OCI-LY1 (cell line): ENCODE measurements around the gene AQP1.

Experiments
- H2AFZ ChIP-seq: fragments of 200-600 bp; sonication (generic), shearing (Covaris generic); 2 replicates; pipeline ENCODE4 v1.6.0; 2014; ENCODE audit warnings: antibody characterized with exemption, mild to moderate bottlenecking, low read length
- H3F3A ChIP-seq: fragments of 200-600 bp; sonication (generic), shearing (Covaris generic); 2 replicates; pipeline ENCODE4 v1.6.0; 2014; ENCODE audit warnings: mild to moderate bottlenecking, antibody characterized with exemption, low read length, moderate library complexity; ENCODE audit not compliant: insufficient read depth
- H3K27ac ChIP-seq: fragments of 200-600 bp; sonication (generic); 2 replicates; pipeline ENCODE4 v1.5.1; 2014; ENCODE audit warnings: low read length, mixed run types, mild to moderate bottlenecking, low read depth; ENCODE audit not compliant: poor library complexity, severe bottlenecking
- H3K27me3 ChIP-seq: fragments of 200-600 bp; sonication (generic); 2 replicates; pipeline ENCODE4 v1.6.0; 2014; ENCODE audit warnings: antibody characterized with exemption, mild to moderate bottlenecking, low read length, moderate library complexity; ENCODE audit not compliant: insufficient read depth
- H3K36me3 ChIP-seq: fragments of 200-600 bp; sonication (generic); 2 replicates; pipeline ENCODE4 v1.6.1; 2014; ENCODE audit warnings: mild to moderate bottlenecking, antibody characterized with exemption, low read length, moderate library complexity, mixed read lengths; ENCODE audit not compliant: insufficient read depth
- H3K4me1 ChIP-seq: fragments of 200-600 bp; sonication (generic); 2 replicates; pipeline ENCODE4 v1.5.1; 2014; ENCODE audit warnings: mild to moderate bottlenecking, low read length, moderate library complexity; ENCODE audit not compliant: insufficient read depth, severe bottlenecking
- H3K4me2 ChIP-seq: fragments of 200-600 bp; sonication (generic), shearing (Covaris generic); 2 replicates; pipeline ENCODE4 v1.6.1; 2014; ENCODE audit warnings: low read length
- H3K4me3 ChIP-seq: fragments of 200-600 bp; sonication (generic); 2 replicates; pipeline ENCODE4 v1.5.1; 2014; ENCODE audit warnings: low read length, low read depth, mild to moderate bottlenecking, mixed read lengths; ENCODE audit not compliant: poor library complexity, severe bottlenecking
- H3K79me2 ChIP-seq: fragments of 200-600 bp; shearing (Covaris generic); 2 replicates; pipeline ENCODE4 v1.6.1; 2016; ENCODE audit warnings: mixed run types, low read length, mixed read lengths; ENCODE audit not compliant: insufficient read depth
- H3K9ac ChIP-seq: fragments of 200-600 bp; sonication (generic), shearing (Covaris generic); 2 replicates; pipeline ENCODE4 v1.6.1; 2014; ENCODE audit warnings: mild to moderate bottlenecking, low read length, mixed read lengths
- H3K9me2 ChIP-seq: fragments of 200-600 bp; sonication (generic), shearing (Covaris generic); 2 replicates; pipeline ENCODE4 v1.6.1; 2014; ENCODE audit warnings: low read depth, mild to moderate bottlenecking, low read length, mixed read lengths
- H3K9me3 ChIP-seq: fragments of 200-600 bp; shearing (Covaris generic); 2 replicates; pipeline ENCODE4 v1.6.1; 2014; ENCODE audit warnings: low read length, mixed read lengths
- H4K20me1 ChIP-seq: fragments of 200-600 bp; sonication (generic), shearing (Covaris generic); 2 replicates; pipeline ENCODE4 v1.6.0; 2016; ENCODE audit warnings: mild to moderate bottlenecking, low read length; ENCODE audit not compliant: insufficient read depth
- CTCF ChIP-seq: fragments of 200-600 bp; sonication (generic), shearing (Covaris generic); IDR thresholded peaks from 2 replicates; pipeline ENCODE4 v1.5.1; 2017; ENCODE audit warnings: mild to moderate bottlenecking, antibody characterized with exemption, low read length, moderate library complexity, mixed read lengths
- EZH2 ChIP-seq: fragments of 200-600 bp; sonication (generic), shearing (Covaris generic); IDR thresholded peaks from 2 replicates; pipeline ENCODE4 v1.8.0; 2017; ENCODE audit warnings: borderline replicate concordance, mixed run types, mild to moderate bottlenecking, antibody characterized with exemption, low read length, moderate library complexity, mixed read lengths

Gene AQP1

DNA sequence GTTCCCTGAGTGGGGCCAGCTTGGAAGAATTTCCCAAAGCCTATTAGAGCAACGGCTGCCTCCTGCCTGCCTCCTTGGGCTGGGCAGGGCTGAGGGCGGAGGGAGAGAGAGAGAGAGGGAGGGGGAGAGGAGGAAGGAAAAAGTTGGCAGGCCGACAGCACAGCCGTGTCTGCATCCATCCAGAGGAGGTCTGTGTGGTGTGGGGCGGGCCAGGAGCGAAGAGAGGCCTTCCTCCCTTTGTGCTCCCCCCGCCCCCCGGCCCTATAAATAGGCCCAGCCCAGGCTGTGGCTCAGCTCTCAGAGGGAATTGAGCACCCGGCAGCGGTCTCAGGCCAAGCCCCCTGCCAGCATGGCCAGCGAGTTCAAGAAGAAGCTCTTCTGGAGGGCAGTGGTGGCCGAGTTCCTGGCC, at the start of gene AQP1:
Gene AQP1, plus strand, starts transcription at position 293 of the 409 bp plus-strand sequence. Its CDS starts 57 bp downstream, at position 350.
- Histone ChIP-seq H3K4me2 (no peak within 1 kb of the TSS), H3K36me3 (no peaks in the 10 kb centered on the region), H3K9ac (no peak within 1 kb of the TSS), H3K27me3 (no peaks in the 10 kb centered on the region; the same call in 1 of the 2 replicates), H3K9me2 (no peaks in the 10 kb centered on the region), H3K4me3 (no peak within 1 kb of the TSS), H3K27ac (no peak within 1 kb of the TSS), H4K20me1 (no peaks in the 10 kb centered on the region), H3K79me2 (no peaks in the 10 kb centered on the region), H2AFZ (no peak within 1 kb of the TSS), H3F3A (no peaks in the 10 kb centered on the region), H3K4me1 (no peaks in the 10 kb centered on the region), H3K9me3 (no peaks in the 10 kb centered on the region)
- no peak for TF ChIP-seq CTCF
- TF ChIP-seq EZH2, result no peak

GRCh38 chr7:30862995-30863705, 48.5 kb upstream of the AQP1 start:
- Histone ChIP-seq H3K27me3 (peaks cover 11% of the 10 kb centered on the region), H3K4me3 (no peak overlapping the region), H3K4me2 (no peak overlapping the region), H3K9me3 (no peaks in the 10 kb centered on the region), H3F3A (no peaks in the 10 kb centered on the region), H3K79me2 (no peaks in the 10 kb centered on the region), H3K27ac (no peak overlapping the region), H3K36me3 (no peaks in the 10 kb centered on the region), H3K9me2 (no peaks in the 10 kb centered on the region), H3K4me1 (no peaks in the 10 kb centered on the region), H4K20me1 (no peaks in the 10 kb centered on the region), H3K9ac (no peak overlapping the region), H2AFZ (no peak overlapping the region)
- TF ChIP-seq CTCF (no peak), EZH2 (no peak)

GRCh38 chr7:30863706-30864035, 48.0 kb upstream of the AQP1 start:
- H3K9ac ChIP-seq, result no peak overlapping the region
- H3K36me3 ChIP-seq, result no peaks in the 10 kb centered on the region
- H4K20me1 ChIP-seq, result no peaks in the 10 kb centered on the region
- H3K27me3 ChIP-seq, result peaks cover 10% of the 10 kb centered on the region
- no peak overlapping the region for H3K27ac ChIP-seq
- no peak overlapping the region for H3K4me3 ChIP-seq
- H3K4me2 ChIP-seq, result no peak overlapping the region
- H3K9me2 ChIP-seq, result no peaks in the 10 kb centered on the region
- no peaks in the 10 kb centered on the region for H3K4me1 ChIP-seq
- TF ChIP-seq EZH2 (no peak), CTCF (no peak)
- no peaks in the 10 kb centered on the region for H3K79me2 ChIP-seq
- no peaks in the 10 kb centered on the region for H3K9me3 ChIP-seq
- no peaks in the 10 kb centered on the region for H3F3A ChIP-seq
- H2AFZ ChIP-seq, result no peak overlapping the region
